Measurements from ENCODE around the gene PPP1R3G.

Gene PPP1R3G

DNA sequence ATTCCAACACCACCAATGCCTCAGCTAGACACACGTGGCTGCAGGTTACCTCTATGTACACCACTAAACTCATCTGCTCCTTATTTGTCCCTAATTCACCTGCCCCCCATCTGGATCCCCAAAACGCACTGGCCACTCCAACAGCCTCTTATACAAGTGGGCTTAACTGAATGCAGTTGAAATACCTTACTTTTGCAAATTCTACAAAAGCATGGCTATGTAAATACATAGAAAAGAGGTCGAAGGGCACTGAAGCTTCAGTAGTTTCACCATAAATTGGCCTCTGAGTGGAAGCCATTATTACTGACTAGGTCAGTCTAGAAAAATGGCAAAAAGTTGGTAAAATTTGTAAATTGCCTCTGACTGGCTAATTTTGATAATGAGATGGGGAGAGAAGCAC is 11.1 kb upstream of the PPP1R3G start:
- no peak for FAIRE-seq

DNA sequence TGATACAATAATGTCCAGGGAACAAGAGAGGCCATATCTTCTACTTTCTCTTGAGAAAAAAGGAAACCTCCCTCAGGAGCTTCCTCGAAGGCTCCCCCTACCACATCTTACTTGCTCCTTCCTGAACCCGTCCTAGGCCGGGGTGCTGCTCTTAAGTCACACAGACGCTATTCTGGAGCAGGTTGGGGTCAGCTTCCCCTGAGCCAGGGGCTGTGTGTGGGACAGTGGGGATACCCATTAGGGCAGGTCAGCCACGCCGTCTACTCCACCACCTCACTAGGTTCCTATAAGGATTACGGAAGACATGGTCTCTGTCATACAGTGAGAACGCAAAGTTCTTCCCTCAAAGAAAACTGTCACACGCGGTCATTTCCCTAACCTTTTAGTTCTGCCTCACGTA is 8.2 kb upstream of the PPP1R3G start:
- FAIRE-seq: no peak

DNA sequence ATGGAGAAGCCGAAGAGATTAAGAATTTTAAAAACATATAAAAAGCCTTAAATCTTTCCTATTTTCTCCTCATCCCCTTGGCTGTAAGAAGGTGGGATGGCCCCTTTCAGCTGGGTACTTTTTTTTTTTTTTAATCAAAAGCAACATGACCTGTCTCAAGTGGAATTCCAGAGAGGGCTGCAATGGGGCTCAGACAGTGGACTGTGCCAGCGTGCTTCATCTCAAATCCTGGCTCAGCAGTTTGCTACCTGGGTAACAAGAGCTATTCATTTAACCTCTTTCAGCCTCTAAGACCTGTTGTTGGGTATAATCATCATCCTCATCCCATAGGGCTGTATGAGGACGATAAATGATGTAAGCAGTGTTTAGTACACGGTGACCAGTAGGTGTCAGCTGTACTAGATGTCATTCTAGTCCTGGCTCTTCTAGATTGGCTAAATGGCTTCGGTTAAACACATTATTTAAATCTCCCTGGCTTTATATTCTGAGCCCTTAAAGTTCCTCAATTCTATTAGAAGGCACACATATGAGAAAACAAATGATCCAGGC is 6.9 kb upstream of the PPP1R3G start:
- no peak for FAIRE-seq

DNA sequence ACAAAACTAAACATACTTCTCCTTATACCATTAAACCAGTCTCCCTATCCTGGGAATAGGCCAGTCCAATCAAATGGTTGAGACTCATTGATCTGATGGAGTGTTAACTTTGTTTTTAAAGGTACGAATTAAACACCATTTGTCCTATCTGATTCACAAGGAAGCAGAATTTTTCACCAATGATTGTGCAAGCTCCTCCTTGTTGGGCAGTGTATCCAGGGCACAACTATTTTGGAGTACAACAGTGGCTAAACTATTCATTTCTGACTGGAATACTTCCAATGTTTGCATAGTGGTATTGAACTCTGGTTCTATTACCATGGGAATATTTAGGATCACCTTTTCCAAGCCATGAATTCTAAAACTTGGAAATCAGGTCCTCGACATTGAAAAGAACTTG is 5.4 kb upstream of the PPP1R3G start:
- no peak for FAIRE-seq

DNA sequence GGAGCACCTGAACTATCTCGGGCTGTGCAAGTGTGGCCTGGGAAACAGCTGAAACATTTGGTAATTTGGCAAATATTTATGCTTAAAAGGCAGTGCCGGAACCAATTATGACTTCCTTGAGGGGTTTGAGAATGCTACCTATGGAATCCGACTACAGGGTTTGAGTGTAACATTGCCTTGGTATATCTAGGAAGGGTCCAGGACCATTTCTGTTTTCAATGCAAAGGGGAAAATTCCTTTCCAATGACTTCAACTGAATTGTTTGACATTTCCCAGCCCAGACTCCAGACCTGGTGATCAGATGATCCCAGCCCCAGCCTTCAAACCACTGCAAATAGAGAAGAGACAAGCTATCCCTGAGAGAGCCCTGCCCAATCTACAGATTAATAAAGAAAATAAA is 4.6 kb upstream of the PPP1R3G start:
- no peak for FAIRE-seq

DNA sequence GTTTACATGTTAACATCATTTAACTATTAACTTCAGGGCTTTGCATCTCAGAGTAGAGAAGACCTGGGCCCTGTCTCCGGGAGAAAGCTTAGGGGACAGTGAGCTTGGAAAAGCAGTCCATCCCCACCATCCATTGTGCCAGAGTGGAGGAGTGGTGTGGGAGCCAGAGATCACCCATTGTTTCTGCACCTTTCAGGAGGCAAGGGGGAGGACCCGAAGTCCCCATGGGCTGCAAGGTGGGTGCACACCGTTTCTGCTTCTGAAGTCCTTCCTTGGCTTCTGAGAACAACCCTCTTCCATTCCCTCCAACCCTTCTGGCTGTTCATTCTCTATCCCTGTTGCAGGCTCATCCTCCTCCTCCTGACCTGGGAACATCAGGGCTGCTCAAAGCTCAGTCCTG is 4.0 kb upstream of the PPP1R3G start:
- FAIRE-seq: no peak

DNA sequence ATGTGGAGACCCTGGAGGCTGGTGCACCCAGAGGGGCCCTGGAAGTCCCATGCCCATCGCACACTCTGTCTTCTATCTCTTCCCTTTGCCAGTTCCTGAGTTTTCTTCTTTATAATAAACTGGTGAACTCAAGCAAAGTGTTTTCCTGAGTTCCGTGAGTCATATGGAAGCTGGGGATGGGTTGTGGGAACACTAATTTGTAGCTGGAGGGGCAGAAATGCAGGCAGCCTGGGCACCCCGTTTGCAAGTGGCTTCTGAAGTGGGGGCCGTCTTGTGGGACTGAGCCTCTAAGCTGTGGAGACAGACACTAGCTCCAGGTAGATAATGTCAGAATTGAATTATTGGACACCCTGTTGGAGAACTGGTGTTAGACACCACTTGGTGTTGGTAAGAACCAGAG is 3.2 kb upstream of the PPP1R3G start:
- FAIRE-seq: no peak

DNA sequence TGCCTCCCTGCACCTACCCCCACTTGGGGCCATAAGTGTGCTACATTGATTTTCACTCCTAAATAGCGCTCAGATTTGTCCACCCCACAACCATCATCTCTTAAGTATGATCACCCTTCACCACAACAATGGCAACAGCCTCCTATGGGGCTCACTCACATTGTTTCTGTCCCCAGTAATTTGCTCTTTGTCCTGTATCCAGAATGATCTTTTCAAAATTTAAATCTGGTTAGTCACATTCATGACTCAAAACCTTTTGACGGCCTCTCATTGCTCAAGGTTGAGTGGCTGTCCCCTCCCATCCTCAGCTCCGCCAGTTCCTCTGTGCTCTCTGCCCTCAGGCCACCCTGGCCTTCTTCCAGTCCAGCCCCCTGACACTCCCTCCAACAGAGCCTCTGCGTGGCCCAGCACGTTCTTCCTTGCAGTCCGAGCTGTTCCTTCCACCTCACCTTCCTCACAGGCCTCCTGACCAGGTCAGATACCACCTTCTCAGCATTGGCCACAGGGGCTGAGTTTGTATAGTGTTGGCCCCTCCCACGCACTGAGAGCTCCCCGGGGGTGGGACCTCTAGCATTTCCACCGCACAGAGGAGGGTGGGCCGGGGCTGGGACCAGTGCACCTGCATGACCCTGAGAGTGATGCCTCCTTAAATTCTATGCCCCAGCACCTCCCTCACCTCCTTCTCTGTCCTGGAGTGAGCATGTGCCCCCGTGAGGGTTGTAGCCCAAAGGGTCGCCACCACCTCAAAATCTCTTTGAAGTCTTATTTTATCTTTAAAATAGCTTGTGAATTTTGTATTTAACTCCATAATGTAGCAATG is 2.4 kb upstream of the PPP1R3G start:
- FAIRE-seq: no peak

DNA sequence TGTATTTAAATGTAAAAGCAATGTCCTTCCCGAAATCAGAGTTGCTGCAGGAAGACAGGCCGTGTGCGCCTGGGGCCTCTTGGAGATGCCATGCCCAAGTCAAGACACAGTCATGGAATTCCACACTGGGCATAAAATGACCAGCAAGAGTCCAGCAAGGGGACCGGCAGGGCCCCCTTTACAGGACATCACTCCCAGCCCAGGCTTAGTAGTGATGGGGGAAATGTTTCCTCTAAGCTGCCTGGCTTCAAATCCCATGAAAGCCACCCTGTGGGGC is 1.9 kb upstream of the PPP1R3G start:
- no peak for FAIRE-seq

DNA sequence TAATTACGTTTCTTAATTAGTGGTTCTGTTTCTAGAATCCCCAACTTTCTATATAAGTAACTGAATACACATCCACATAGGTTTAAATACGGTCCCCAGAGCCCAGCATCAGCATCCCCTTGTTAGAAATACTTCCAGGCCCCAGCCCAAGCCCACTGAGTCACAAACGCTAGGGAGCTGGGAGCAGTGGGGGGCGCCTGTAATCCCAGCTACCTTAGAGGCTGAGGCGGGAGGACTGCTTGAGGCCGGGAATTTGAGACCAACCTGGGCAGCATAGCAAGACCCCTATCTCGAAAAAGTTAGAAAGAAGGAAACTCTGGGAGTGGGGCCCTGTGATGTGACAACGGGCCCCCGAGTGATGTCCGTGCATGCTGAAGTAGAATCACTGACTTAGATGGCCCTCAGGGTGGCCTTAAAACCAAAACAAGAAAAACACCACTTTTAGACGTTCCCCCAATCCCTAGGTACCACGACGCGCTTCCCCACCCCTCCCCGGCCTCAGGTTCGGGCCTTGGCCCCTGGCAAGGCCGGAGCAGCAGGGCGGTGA is 1.3 kb upstream of the PPP1R3G start:
- FAIRE-seq: no peak

DNA sequence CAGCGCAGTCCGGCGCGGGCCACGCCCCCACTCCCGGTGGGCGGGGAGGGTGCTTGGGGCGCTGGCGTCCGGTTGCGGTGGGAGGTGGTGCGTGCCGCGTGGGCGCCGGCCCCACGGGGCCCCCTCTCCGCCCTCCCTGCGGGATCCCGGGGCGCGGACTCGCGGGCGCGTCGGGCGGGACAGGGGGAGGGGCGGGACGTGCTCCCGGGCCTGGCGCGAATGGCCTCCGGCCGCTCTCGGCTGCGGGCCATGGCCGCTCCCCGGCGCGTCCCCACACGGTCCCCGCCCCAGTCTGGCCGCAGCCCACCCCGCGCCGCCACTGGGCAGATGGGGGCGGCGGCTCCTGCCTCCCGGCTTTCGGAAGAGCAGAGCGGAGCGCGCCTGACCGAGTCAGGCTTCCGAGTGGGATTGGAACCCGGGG is 771 bp upstream of the PPP1R3G start:
- FAIRE-seq: no peak

DNA sequence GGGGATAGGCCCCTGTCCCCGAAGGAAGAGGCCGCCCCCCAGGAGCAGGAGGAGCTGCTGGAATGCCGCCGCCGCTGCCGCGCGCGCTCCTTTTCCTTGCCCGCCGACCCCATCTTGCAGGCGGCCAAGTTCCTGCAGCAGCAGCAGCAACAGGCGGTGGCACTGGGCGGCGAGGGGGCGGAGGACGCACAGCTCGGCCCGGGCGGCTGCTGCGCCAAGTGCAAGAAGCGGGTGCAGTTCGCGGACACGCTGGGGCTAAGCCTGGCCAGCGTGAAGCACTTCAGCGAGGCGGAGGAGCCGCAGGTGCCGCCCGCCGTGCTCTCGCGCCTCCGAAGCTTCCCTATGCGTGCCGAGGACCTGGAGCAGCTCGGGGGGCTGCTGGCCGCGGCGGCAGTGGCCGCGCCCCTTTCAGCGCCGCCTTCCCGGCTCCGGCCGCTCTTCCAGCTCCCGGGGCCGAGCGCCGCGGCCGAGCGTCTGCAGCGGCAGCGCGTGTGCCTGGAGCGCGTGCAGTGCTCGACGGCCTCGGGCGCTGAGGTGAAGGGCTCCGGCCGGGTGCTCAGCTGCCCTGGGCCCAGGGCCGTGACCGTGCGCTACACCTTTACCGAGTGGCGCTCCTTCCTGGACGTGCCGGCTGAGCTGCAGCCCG is 630 bp downstream of the PPP1R3G start:
- FAIRE-seq: no peak

DNA sequence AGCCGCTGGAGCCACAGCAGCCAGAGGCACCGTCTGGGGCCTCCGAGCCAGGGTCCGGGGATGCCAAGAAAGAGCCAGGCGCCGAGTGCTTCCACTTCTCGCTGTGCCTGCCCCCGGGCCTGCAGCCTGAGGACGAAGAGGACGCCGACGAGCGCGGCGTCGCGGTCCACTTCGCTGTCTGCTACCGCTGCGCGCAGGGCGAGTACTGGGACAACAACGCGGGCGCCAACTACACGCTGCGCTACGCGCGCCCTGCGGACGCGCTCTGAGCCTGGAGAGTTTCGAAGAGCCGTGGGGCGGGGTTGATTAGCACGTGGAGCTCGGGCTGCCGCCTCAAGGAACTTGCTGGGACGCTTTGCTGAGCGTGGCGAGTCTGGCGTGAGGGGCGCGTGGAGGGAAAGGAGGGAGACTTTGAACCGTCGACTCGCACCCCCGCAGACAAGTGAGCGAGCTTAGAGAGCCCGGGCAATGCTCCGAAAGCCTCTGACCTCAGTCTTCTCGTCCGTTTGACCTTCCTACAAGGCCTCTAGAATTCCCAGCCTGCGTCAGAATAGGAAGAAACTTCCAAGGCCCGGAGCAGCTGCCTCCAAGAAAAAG is 1.3 kb downstream of the PPP1R3G start:
- no peak for FAIRE-seq

DNA sequence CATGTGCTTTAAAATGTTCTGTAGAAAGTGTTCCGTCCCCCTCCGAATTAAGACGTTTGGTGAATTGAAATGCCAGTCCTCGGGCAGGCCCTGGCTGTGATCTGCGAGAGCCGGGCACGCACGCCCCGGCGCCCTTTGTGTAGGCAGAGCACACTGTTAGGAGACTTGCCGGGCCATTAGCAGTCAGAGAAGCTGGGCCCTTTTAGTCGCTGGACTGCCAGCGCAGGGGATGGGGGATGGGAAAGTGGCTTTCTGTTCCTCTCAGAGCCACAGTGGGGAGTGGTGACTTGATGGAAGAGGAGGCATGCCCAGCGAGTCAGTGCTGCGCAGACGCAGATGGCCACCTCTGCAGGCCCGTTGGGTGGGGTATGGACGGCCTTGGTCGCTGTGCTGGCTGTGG is 2.2 kb downstream of the PPP1R3G start:
- FAIRE-seq: no peak

DNA sequence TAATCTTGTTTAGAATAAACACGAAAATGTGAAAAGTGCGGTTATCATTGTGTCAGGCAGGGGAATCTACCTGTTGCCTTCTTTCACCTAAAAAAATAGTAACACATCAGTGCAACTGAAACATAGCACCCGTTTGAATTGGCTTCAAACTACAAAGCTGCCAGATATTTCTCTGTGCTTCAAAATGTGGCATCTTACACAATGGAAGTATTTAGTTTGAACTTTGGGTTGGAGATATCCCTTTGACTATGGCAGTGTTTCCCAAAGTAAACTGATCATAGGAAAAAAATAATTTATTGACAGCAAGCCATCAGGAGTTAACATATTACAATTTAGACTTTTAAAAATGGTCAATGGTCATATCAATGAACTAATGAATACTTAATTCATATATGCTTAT is 3.6 kb downstream of the PPP1R3G start:
- no peak for FAIRE-seq

DNA sequence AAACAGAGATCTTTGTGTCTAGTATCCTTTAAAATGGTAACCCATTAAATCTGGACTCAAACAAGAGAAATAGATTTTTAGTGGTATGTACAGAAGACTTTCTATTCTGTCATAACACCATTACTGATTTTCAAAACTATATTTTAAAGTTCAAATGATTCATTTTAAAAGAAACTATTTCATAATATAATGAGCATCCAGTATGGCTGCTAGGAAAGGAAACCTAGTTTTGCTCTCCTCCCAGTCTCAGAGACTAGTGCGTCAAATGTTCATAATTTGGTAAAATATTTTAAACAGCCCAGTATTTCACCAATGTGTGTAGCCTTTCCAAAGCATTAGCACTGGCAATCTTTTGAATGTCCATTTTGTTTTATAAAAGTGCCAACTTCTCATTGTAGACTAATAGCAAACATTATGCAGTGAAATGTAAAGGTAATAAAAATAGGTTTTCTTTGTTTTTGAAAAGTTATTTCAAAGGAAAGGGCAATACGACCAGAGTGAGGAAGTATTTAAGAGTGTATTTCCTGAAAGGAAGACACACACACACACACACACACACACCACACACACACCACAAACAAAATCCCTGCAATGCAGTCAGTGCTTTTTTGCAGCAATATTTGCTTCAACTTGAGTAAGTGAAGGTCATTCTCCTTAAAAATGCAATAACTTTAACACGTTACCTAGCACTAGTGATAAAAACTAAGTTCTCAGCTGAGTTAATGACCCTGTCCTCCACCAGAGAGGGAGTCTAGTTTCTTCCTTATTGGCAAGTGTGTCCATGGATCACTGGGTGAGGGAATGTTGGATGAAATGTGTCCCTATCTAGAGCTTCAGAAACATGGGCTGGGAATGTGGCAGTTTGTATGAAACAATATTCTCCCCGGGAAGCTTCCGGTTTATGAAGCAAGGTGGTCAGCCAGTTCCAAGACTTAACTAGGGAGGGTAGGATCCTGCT is 4.6 kb downstream of the PPP1R3G start:
- no peak for FAIRE-seq

DNA sequence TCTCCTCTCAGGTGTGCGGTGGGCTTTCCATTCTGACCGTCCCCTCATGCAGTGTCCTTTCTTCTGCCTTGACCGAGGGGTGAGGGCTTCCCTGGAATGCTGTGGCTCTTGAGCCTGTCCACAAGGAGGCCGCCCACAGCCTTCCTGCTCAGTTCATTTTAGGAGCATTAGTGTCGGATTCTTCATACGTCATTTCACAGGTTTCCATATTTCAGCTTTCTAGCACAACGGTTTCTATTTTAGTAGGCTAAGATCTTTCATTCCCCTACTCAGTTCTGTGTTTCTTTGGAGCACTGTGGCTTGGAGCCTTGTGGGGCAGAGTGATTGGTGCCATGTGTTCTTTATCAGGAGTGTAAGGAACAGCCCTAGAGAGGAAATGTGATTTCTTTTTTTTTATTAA is 5.5 kb downstream of the PPP1R3G start:
- no peak for FAIRE-seq

DNA sequence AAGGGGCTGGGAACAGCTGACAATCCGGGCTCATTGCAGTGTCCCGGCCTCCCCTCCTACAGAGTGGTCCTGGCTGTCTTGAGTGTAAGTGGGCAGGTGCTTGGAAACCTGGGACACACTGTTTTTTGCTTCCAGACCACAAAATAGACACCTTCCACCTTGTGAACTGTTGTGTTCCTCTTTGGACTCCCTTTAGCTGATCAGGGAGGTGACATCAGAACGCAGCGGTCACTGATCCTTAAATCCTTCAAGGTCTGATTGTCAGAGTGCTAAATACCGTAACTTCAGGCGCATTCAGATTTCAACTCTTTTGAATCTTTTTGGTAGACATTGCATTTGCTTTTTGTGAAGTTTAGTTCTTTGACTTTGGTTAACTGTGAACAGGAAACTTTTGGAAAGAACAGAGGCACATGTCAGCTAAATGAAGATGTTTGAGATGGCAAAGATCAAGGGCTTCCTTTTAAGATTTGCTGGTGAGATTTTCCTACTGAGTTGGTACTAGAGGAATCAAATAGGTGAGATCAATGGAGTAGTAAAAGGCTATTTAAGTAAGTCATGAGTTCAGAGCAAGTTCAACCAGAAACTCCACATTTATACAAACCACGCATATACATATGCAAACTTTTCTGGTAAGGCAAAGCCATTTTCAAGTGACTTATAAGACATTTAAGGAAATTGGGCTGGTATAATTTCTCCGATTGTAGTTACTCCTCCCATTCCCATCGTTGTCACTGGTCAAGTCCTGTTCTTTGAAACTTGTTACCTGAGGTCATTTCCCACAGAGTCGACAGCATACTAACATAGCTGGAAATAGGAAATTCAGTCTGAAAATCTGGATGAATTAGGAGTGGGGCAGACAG is 6.3 kb downstream of the PPP1R3G start:
- no peak for FAIRE-seq

DNA sequence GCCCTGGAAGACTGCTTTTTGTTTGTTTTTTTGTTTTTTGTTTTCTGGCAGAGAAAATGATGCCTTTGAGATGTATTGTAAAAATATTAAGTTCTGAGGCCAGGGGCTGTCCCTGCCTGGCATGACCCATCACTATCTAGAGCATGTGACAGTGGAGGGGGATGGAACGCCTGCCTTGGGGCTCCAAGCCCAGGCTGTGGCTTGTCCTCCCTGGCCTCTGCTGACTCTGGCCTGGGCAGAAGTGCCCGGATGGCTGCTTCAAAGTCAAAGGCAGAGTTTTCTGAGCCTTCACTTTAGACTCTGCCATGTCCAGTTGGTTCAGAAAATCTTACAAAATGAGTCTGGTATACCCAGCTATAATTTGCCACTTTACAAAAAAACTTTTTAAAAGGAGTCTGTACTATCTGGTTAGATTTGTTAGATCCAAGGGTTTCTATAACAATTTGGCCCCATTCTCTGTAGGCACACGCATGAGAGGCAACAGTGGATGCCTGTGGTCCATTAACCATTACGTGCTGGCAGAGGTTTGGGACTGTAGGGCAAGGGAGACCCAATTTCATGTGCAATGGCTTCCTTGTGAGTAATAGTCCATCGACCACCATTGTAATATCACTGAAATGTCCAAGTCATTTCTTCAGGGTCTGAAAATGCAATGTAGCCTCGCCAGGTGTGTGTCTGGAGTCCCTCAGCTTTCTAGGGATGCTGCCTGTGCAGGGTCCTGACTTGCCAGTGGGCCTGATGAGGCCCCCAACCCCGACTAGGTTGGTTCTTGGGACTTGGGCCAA is 8.3 kb downstream of the PPP1R3G start:
- no peak for FAIRE-seq

DNA sequence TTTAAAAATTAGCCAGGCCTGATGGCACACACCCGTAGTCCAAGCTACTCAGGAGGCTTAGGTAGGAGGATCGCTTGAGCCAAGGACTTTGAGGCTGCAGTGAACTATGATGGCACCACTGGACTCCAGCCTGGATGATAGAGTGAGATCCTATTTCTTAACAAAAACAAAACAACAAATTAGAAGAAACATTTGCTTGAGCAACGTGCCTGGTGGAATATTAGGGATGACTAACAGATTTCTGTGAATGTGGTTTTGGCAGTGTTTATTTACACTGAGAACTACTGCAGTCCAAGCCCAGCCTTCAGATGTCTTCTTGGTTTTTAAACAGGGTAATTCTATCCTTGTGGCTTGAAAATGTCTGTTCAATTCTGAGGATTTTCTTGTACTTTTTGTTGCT is 9.2 kb downstream of the PPP1R3G start:
- no peak for FAIRE-seq

DNA sequence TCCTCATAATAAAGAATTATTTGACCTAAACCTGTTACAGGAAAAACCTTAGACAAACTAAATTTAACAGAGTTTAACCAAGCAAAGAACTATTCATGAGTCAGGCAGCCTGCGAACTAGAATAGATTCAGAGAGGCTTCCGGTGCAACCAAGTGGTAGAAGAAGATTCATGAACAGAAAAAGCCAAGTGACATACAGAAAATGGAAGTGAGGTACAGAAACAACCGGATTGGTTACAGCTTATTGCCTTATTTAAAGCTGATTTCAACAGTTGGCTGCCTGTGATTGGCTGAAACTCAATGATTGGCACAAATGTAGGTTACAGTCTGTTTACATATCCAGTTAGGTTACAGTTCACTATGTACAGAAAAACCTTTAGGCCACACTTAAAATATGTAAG is 10.1 kb downstream of the PPP1R3G start:
- no peak for FAIRE-seq
